GM12875 (cell line): Measurements from ENCODE around the gene PDE11A.

Experiments used
- H3K4me3 ChIP-seq: one replicate; pipeline ENCODE4 v1.5.1; 2011; ENCODE audit warnings: low read depth, low read length, control low read depth
- TF ChIP-seq, protein P1 (sequence below): IDR thresholded peaks from 2 replicates; pipeline ENCODE4 v1.5.1; 2011; ENCODE audit warnings: low read depth, mild to moderate bottlenecking, control low read depth, inconsistent platforms, low read length, moderate library complexity, borderline replicate concordance; ENCODE audit not compliant: insufficient read depth

PDE11A gene

DNA sequence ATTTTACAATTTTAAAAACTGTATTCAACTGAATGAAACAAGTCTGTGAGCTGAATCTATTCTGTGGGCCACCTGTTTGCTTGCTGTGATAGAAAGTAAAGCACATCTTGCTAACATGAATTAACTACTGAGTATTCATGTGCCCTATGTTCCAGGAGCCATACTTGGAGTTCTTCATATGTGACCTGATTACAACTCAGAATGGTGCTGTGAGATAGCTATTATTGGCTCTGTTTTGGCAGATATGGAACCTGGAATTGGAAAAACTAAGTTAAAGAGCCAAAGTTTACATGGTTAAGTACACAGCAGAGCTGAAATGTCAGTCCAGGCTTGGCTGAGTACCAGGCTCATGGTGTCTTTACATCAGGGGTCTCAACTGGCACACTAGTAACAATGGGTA is 426.3 kb downstream of the PDE11A start:
- TF ChIP-seq, protein P1, sequence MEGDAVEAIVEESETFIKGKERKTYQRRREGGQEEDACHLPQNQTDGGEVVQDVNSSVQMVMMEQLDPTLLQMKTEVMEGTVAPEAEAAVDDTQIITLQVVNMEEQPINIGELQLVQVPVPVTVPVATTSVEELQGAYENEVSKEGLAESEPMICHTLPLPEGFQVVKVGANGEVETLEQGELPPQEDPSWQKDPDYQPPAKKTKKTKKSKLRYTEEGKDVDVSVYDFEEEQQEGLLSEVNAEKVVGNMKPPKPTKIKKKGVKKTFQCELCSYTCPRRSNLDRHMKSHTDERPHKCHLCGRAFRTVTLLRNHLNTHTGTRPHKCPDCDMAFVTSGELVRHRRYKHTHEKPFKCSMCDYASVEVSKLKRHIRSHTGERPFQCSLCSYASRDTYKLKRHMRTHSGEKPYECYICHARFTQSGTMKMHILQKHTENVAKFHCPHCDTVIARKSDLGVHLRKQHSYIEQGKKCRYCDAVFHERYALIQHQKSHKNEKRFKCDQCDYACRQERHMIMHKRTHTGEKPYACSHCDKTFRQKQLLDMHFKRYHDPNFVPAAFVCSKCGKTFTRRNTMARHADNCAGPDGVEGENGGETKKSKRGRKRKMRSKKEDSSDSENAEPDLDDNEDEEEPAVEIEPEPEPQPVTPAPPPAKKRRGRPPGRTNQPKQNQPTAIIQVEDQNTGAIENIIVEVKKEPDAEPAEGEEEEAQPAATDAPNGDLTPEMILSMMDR, result no peak
- H3K4me3 ChIP-seq, result no peak overlapping the region

DNA sequence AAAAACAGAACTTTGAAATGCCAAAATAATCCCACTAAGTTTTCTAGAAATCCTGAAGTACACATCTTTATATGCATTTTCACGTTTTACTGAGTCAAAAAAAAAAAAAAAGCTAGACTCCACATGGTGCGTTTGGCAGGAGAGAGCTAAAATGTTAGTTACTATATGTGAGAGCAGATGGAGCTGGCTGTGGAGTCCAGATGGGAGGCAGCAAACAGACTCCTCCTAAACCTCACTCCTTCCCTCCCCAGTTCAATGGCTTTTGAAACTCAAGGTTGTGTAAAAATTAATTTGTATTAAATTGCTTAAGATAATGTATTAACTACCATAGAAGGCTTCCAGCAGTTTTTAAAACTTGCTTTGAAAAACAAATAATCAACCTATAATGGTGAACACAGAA is 431.2 kb downstream of the PDE11A start:
- TF ChIP-seq, protein P1, result no peak
- no peak overlapping the region for H3K4me3 ChIP-seq

DNA sequence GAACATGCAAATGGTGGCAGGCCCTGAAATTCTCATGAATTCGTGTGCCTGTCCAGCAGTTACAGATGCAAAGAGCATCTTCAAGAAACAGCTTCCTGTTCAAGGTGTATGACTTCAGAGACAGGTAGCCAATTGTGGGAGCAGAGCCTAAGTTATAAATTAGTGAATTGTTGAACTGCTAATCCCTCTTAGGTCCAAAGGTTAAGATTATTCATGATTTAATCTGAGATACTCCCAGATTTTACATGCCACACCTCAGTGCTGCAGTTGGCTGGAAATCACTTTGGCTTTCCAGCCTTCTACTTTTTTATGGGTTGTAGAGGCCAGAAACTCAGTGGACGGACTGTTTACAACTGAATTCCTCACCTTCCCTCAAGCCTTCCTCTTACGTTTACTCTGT is 432.2 kb downstream of the PDE11A start:
- no peak overlapping the region for H3K4me3 ChIP-seq
- TF ChIP-seq, protein P1, result no peak

DNA sequence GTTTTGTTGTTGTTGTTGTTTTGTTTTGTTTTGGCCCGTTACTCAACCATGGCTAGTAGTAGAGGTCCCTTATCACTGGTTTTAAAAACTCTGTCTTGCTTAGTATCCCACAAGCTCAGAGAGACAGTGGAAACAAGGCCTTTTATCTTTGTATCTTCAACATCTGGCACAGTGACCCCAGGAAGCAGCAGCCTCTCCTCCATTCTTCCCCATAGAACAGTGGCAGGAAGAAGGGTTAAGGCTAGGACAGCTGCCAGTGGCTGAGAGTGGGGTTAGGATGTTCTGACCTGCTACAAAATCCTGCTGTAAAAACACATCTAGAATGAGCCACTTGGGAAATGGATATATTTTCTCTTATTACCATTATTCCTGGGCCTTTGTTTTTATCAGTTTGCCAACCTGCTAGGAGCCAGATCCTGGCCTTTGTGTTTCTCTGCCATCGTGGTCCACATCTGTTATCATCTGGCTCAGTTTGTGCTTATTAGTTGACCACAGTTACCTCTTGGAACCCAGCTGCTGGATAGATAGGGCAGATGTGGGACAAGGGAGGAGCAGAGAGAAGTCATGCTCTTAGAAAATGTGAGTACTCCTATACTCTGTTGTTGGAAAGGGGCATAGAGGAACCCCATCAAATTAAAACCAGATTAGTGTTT is 433.2 kb downstream of the PDE11A start:
- TF ChIP-seq, protein P1, result no peak
- H3K4me3 ChIP-seq, result no peak overlapping the region

DNA sequence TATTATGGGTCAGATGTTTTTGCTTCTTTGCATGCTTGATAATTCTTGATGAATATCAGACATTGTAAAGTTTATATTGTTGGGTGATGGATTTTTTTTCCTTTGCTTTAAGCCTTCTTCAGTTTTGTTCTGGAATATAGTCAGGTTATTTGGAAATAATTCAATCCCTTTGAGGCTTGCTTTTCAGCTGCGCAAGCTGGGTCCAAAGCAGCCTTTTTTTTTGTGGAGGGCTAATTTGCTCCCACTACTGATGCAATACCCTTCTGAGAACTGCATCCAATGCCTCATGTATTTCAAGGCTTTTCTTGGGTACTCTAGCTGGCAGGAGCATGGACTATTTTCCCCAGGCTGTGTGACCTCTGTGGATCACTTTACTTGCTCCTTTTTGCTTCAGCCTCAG is 434.1 kb downstream of the PDE11A start:
- no peak overlapping the region for H3K4me3 ChIP-seq
- TF ChIP-seq, protein P1, result no peak

DNA sequence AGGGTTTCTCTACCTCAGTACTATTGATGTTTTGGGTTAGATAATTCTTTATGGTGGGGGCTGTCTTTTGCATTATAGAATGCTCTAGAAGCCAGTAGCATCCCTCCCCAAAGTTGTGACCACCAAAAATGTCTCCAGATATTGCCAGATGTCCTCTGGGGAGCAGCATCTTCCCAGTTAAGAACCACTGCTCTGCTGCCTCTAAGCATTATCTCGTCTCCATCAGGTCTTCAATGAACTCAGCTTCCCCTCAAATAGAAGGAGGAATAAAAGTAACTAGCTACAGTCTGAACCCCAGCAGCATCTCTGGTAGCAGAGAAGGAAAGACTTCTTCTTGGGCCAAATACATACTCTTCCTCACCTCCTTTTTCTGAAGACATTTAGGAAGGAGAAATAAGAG is 435.9 kb downstream of the PDE11A start:
- no peak overlapping the region for H3K4me3 ChIP-seq
- TF ChIP-seq, protein P1, result no peak

DNA sequence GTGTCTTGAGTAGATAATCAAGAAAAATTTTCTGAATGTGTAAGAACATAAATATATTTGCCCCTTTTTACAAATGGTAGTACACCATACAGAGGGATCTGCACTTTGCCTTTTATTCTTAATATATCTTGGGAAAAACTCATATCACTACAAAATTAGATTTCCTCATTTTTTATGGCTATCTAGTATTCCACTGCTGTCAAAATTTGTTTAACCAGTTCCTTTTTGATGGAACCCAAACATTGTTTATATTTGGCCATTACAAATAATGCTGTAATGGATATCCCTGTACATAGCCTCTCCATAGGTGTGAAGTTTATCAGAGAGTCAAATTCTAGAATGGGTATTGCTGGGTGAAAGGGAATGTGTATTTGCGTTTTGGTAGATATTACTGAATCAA is 436.9 kb downstream of the PDE11A start:
- H3K4me3 ChIP-seq, result no peak overlapping the region
- TF ChIP-seq, protein P1, result no peak
